ENCODE results near the gene BEGAIN. TPM values are rescaled to one million over a fixed set of nuclear protein-coding genes. Genes with fewer than 3 reads are reported as not detected.

Gene BEGAIN
- total RNA-seq, 1 donor from 2014 or later = 1.9 TPM

DNA sequence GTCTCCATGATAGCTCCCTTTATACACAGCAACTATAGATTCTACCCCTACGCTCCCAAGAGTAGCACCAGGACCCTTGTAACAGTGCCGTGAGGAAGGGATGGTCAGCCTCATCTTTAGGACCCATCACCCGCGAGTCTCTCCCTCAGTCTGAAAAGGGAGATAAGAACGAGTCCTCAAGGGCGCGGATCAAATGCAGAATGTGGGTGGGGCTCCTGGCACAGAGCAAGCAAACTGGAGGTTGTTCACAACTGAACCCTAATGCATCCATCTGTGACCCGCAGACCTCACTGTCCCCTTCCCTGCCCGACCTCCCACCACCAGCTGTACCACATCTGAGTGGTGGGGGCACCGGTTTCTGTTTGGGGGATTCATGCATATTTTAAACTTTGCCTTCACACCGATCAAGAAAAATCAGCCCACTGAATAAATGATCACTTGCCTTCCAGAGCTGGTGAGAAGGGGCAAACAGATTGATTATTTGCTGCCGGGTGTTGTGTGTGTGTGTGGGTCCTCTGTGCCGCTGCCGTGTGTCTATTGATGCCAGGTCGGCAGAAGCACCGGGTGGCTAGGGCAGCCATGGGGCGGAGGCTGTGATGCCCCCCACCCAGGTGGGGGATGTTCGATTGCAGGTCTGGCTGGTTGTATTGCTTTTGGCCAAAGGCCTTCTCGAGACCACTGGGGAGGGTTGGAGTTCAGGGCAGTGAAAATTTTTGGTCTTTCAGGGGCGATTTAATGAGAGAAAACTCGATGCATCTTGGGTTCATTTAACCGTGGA, 35.7 kb upstream of the BEGAIN start:
- H3K9me3 ChIP-seq (replicated peaks) = peaks cover 26% of the 10 kb centered on the region
- no peaks in the 10 kb centered on the region for H3K36me3 ChIP-seq
- peaks cover 23% of the 10 kb centered on the region for H3K4me1 ChIP-seq
- TF ChIP-seq, protein P1, sequence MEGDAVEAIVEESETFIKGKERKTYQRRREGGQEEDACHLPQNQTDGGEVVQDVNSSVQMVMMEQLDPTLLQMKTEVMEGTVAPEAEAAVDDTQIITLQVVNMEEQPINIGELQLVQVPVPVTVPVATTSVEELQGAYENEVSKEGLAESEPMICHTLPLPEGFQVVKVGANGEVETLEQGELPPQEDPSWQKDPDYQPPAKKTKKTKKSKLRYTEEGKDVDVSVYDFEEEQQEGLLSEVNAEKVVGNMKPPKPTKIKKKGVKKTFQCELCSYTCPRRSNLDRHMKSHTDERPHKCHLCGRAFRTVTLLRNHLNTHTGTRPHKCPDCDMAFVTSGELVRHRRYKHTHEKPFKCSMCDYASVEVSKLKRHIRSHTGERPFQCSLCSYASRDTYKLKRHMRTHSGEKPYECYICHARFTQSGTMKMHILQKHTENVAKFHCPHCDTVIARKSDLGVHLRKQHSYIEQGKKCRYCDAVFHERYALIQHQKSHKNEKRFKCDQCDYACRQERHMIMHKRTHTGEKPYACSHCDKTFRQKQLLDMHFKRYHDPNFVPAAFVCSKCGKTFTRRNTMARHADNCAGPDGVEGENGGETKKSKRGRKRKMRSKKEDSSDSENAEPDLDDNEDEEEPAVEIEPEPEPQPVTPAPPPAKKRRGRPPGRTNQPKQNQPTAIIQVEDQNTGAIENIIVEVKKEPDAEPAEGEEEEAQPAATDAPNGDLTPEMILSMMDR (IDR thresholded peaks at IDR 0.05; ENCODE audit: borderline replicate concordance) = no peak
- no peak overlapping the region for H3K4me3 ChIP-seq
- intact Hi-C loops (cut with micrococcal nuclease) = no loop called here
- peaks cover 91% of the 10 kb centered on the region for H3K27me3 ChIP-seq (ENCODE audit: low read depth)
- H3K27ac ChIP-seq (replicated peaks) = no peak overlapping the region
- DNase-seq = no peak

DNA sequence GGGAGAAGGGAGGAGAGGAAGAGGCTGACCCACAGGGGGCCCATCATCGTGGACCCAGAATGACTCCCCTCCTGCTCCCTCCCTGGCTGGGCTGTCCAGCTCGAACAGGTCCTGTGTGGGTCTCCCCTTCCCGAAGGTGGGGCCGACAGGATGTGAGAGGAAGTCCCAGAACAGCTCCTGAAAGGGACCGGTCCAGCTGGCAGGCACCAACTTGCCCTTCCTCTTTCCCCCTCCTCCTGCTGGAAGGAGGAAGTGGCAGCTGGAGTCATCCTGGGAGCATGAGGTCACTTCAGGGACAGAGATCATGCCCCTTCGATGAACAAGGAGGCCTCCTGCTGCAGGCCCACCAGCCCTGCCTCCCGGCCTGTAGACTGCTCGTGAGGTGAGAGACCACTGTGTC, 35.0 kb upstream of the BEGAIN start:
- Histone ChIP-seq H3K36me3 (no peaks in the 10 kb centered on the region), H3K27me3 (ENCODE audit: low read depth) (peaks cover 91% of the 10 kb centered on the region), H3K4me3 (no peak overlapping the region), H3K9me3 (replicated peaks) (peaks cover 21% of the 10 kb centered on the region), H3K4me1 (peaks cover 30% of the 10 kb centered on the region), H3K27ac (replicated peaks) (no peak overlapping the region)
- TF ChIP-seq, protein P1 (IDR thresholded peaks at IDR 0.05; ENCODE audit: borderline replicate concordance) = no peak
- intact Hi-C loops (cut with micrococcal nuclease) = no loop called here
- no peak for DNase-seq

DNA sequence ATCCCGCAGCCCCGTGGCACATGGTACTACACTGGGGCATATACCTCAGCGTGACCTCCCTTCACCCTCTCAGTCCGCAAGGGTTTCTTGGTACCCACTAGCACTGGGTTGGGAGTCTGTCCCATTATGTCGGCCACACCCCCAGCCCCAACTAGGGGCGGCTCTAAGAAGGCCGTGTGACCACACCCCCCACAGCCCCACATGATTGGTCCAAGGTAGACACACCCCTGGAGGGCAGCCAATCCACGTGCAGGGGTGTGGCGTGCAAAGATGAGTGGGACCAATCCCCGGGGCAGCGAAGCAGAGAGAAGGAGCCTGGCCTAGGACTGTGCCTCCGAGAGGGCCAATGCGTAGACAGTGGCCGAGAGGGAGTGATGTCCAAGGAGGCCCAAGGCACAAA, 34.6 kb upstream of the BEGAIN start:
- H3K4me1 ChIP-seq = peaks cover 34% of the 10 kb centered on the region
- TF ChIP-seq, protein P1 (IDR thresholded peaks at IDR 0.05; ENCODE audit: borderline replicate concordance) = no peak
- peaks cover 94% of the 10 kb centered on the region for H3K27me3 ChIP-seq (ENCODE audit: low read depth)
- no peaks in the 10 kb centered on the region for H3K36me3 ChIP-seq
- peaks cover 17% of the 10 kb centered on the region for H3K9me3 ChIP-seq (replicated peaks)
- no peak for DNase-seq
- no peak overlapping the region for H3K4me3 ChIP-seq
- H3K27ac ChIP-seq (replicated peaks) = no peak overlapping the region
- intact Hi-C loops (cut with micrococcal nuclease) = no loop called here

DNA sequence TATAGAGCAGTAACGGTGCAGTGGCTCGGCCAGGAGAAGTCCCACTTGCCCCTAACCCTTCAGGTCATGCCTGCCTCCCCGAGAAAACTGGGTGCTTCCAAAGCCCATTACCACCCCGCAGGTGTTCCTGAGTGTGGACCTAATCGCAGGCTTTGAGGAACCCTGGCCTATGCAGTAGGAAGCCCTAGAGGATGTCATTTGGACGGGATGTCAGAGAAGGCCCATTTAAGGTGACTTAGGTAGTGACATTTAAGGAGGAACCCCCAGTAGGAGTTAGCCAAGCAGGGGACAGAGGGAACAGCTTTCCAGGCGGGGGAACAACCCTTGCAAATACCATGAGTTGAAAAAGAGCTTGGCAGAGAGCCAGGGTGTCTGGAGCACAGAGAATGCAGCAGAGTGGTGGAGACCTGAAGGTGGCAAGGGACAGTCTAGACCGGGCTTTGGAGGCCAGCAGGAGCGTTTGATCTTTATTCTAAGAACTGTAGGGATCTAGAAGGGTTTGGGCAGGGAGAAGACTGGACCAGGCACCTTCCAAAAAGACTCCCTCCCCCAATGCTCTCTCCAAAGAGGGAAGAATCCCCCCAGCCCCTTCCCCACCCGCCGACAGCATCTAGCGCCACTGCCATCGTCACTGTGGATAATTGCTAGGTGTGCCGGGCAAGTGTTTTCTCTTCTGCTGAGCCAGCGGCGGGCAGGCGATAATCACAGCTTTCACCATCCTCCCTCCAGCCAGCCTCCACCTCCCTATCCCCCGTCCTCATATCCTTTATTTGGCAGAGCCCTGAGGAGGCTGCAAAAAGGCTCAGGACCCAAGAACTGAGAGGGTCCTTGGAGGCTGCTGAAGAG, 33.3 kb upstream of the BEGAIN start:
- Histone ChIP-seq H3K27ac (replicated peaks) (no peak overlapping the region), H3K27me3 (ENCODE audit: low read depth) (peaks cover 97% of the 10 kb centered on the region), H3K4me1 (peaks cover 34% of the 10 kb centered on the region), H3K36me3 (no peaks in the 10 kb centered on the region), H3K9me3 (replicated peaks) (peaks cover 4% of the 10 kb centered on the region), H3K4me3 (no peak overlapping the region)
- intact Hi-C loops (cut with micrococcal nuclease) = no loop called here
- TF ChIP-seq, protein P1 (IDR thresholded peaks at IDR 0.05; ENCODE audit: borderline replicate concordance) = no peak
- no peak for DNase-seq

DNA sequence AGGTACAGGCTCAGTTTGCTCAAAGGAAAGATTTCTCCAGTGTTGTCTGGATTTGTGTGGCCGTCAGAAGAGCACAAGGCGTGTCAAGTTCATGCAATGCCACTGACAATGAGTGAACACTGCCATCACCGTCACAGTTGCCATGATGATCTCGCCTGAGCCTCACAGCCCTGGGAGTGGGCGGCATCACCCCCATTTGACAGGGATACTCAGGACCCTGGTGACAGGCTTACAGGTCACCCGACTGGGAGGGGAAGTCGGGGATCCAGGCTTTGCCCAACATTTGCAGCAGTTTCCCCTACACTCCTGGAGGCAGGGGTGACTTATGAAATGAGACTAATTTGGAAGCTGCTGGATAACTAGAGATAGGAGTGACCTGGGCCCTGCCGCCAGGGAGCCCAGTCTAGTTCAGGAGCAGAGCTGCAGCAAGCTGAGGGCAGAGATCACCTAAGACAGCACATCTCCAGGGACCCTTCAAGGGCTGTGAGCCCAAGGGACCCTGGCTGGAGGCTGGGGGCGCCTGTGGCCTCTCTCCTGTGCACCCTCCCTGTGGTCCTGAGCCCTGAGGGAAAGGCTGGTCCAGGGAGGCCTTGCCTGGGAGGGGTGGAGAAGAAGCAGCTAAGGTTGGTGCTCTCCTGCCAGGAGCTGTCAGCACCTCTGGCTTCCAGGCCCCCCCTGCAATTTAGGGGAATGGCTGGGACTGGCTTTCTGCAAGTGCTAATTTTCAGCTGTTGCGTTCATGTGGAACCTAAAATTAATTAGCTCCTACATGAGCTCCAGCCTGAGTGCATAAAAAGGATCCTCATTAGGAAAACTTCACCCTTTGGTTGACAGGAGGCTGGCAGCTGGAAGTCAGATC, 32.4 kb upstream of the BEGAIN start:
- Histone ChIP-seq H3K9me3 (replicated peaks) (no peaks in the 10 kb centered on the region), H3K4me3 (no peak overlapping the region), H3K27ac (replicated peaks) (no peak overlapping the region), H3K27me3 (ENCODE audit: low read depth) (peaks cover 98% of the 10 kb centered on the region), H3K36me3 (no peaks in the 10 kb centered on the region), H3K4me1 (peaks cover 34% of the 10 kb centered on the region)
- intact Hi-C loops (cut with micrococcal nuclease) = no loop called here
- DNase-seq = no peak
- TF ChIP-seq, protein P1 (IDR thresholded peaks at IDR 0.05; ENCODE audit: borderline replicate concordance) = no peak

All from left ventricle myocardium inferior (tissue), 1 donor.